ENCODE results near the gene SMPD3. TPM values are rescaled to one million over a fixed set of nuclear protein-coding genes. Genes with fewer than 3 reads are reported as not detected.
"Not testable (repeated sequence)": the region's sequence is repeated elsewhere in the genome, so short reads cannot be mapped to it uniquely, and the experiment has no call there.

The SMPD3 gene
- 0.42 and 1.8 TPM in 2 replicates for total RNA-seq (2014; rRNA removed; shearing (Covaris generic))

DNA sequence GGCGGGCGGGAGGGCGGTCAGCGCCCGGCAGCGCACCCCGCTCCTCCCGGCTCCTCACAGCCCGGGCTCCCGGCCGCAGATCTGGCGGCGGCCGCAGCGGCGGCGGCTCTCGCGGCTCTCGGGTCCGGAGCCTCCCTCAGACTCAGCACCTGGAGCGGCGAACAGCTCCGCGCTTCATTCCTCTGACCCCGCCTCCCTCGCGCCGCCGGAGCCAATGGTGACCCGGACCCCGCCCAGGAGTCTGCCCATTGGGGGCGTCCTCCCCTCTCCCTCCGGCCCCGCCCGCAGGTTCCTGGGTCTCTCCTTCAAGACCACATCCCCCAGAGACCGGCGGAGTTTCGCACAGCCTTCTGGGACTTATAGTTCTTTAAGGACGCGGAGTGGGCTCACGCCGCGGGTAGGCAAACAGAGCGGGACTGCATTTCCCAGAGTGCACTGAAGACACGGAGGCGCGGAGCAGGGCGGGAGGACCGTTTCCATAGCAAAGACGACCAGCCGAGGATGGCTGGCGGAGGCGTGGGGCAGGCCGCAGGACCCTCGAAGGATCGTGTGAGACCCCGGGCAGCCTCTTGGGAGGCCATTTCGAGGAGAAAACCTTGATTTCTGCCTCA lies at the start of gene SMPD3:
Gene SMPD3, minus strand, starts transcription at position 149 of the 611 bp plus-strand sequence. CDS start 76,327 bp downstream, outside the sequence.
- Histone ChIP-seq H3K27me3 (ENCODE audit: control insufficient read depth, insufficient read depth, low read length) (peaks cover 18% of the 10 kb centered on the region), H3K4me3 (ENCODE audit: insufficient read depth, low read depth, low read length) (peak within 1 kb of the TSS; percentile 53), H3K36me3 (replicated peaks; ENCODE audit: control insufficient read depth, insufficient read depth, low read length) (no peaks in the 10 kb centered on the region)
- DNase-seq: peak; percentile 99

DNA sequence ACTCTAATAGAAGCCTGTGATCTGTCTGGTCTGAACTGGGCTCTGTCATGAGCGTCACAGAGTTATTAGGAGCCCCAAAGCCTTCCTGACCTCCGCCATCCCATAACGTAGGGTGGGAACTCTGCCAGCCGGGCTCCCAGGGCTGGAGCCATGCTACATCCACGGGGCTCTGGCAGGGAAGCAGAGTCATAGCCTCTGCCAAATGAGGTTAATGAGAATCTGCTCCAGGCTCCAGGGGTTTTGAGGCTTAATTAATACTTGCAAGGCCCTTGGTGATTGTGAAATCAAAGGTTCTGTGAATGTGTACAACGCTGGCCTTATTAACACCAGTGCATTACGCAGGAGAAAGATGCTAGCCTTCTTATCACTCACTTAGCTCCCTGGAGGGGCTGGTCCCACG lies 48.4 kb upstream of the SMPD3 start:
- no peak for DNase-seq
- Histone ChIP-seq H3K27me3 (ENCODE audit: control insufficient read depth, insufficient read depth, low read length) (no peaks in the 10 kb centered on the region), H3K36me3 (replicated peaks; ENCODE audit: control insufficient read depth, insufficient read depth, low read length) (no peaks in the 10 kb centered on the region), H3K4me3 (ENCODE audit: insufficient read depth, low read depth, low read length) (no peak overlapping the region)

GRCh38 chr16:68494261-68494660 lies 46.0 kb upstream of the SMPD3 start:
- H3K36me3 ChIP-seq (replicated peaks; ENCODE audit: control insufficient read depth, insufficient read depth, low read length); H3K4me3 ChIP-seq (ENCODE audit: insufficient read depth, low read depth, low read length); H3K27me3 ChIP-seq (ENCODE audit: control insufficient read depth, insufficient read depth, low read length); DNase-seq: not testable (repeated sequence)

DNA sequence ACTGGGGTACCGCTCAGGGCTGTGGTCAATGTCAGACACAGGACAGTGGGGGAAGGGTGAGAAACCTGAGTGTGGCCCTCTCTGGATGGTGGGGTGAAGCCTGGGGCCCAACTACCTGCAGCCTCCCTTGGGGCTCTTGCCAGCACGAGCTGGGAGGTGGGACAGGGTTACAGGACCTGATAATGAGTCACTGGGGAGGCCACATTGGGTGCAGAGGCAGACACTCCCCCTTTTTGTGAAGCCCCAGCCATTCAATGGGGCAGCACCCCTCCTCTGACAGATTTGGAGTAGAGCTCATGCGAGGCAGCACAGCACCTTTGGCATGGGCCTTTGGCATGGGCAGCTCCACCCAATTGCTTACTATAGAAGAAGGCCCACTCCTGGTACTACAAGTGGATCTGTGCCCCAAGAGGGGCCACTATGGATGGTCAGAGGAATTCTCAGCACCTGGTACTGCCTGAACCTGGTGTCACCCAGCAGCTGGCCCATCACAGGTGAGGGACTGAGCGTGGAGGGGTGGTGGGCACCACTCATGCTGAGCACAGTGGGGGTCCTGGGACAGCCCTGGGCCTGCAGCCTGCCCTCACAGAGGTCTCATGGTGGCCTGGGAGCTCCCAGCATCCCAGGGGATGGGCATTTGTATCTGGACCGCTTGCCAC lies 45.2 kb upstream of the SMPD3 start:
- Histone ChIP-seq H3K36me3 (replicated peaks; ENCODE audit: control insufficient read depth, insufficient read depth, low read length) (no peaks in the 10 kb centered on the region), H3K4me3 (ENCODE audit: insufficient read depth, low read depth, low read length) (no peak overlapping the region), H3K27me3 (ENCODE audit: control insufficient read depth, insufficient read depth, low read length) (no peaks in the 10 kb centered on the region)
- DNase-seq: no peak

DNA sequence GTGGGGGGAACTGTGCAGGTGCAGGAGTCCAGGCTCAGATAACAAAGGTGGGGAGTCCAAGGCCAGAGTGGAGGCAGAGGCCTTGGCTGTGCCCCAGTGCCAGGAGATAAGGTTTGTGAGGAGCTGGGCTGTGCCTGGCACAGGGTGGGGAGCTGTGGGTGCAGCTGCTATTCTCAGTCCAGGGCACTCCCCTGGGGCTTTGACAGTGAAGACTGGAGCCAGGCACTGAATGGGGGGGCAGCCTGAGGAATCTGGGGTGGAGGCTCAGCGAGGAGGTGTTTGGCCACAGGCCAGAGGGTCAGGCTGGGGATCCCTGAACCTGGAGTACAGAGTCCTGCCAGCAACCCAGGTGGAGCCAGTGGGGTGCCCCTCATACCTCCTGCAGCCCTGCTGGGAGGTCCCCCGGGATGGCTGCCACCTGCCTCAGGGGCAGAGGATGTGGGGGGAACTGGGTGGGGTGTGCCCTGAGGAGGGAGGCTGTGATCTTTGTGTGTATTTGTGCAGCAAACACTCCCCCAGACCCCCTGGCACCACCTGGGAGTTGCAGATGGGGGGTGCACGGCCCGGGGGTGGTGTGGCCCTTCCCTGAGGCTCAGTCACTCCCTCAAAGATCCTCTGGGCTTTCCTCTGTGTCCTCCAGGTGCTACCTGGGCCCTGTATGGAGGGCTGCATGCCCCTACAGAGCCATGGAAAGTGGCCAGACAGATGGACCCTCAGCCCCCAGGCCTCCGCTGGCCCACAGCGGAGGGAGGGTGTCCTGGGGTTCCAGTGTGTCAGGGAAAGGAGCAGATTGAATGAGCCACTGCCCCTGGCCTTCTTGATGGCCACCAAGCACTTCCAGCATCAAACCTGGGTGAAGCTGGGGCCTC lies 44.5 kb upstream of the SMPD3 start:
- Histone ChIP-seq H3K27me3 (ENCODE audit: control insufficient read depth, insufficient read depth, low read length) (no peaks in the 10 kb centered on the region), H3K4me3 (ENCODE audit: insufficient read depth, low read depth, low read length) (no peak overlapping the region)
- DNase-seq: no peak

GRCh38 chr16:68492151-68492542 lies 43.8 kb upstream of the SMPD3 start:
- no peaks in the 10 kb centered on the region for H3K27me3 ChIP-seq (ENCODE audit: control insufficient read depth, insufficient read depth, low read length)
- H3K4me3 ChIP-seq (ENCODE audit: insufficient read depth, low read depth, low read length): no peak overlapping the region
- DNase-seq: no peak
- H3K36me3 ChIP-seq (replicated peaks; ENCODE audit: control insufficient read depth, insufficient read depth, low read length): no peaks in the 10 kb centered on the region

More for the DNA sequence above, 44.5 kb upstream of the SMPD3 start:
- H3K36me3 ChIP-seq (replicated peaks; ENCODE audit: control insufficient read depth, insufficient read depth, low read length): no peaks in the 10 kb centered on the region

DNA sequence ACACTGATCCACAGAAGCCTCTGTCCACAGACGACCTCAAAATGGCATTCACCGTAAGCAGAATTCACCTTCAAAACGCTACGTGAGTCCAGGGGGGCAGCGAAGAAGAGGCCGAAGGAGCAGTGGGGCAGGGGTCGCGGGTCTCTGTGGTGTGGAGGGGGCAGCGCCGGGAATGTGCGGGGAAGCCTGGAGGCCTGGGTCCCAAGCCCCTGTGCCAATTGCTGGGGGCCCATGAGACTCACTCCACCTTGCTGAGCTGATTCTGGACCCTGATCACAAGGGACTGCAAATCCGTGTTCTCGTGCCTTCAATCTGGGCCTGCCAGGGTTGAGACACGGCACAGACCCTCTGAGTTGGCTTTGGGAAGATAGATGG lies 43.3 kb upstream of the SMPD3 start:
- Histone ChIP-seq H3K4me3 (ENCODE audit: insufficient read depth, low read depth, low read length) (no peak overlapping the region), H3K36me3 (replicated peaks; ENCODE audit: control insufficient read depth, insufficient read depth, low read length) (no peaks in the 10 kb centered on the region), H3K27me3 (ENCODE audit: control insufficient read depth, insufficient read depth, low read length) (no peaks in the 10 kb centered on the region)
- DNase-seq: no peak

DNA sequence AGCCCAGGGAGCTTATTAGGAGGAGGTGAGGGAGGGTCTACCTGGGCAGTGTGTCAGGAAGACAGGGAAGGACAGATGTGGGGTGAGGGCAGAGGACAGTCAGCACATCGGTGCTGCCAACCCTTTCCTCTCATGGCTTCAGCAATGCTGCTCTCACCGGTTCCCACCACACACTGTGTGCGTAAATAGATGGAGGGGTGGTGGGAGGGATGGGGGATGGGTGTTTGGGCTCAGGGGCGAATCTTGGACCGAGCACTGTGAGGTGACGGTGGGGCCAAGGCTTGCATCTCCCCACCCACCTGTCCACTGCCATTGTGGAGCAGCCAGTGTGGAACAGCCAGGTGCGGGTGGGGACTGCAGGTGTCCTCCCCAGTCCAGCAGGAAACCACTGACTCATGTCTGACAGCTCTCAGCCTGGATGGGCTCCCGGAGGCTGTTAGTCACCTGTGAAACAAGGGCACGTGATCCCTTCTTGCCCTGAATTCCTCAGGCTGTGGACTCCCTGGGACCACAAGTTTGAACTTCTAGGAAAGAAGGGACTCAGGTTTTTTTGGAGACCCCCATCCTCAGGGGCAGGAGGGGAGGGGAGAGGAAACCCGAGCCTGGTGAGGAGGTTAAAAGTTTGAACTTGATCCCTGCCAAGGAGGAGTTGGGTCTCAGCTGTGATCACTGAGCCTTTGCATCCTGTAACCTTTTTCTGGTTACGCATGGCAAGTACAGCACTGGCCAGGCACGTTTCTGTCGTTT lies 42.7 kb upstream of the SMPD3 start:
- no peaks in the 10 kb centered on the region for H3K27me3 ChIP-seq (ENCODE audit: control insufficient read depth, insufficient read depth, low read length)
- peak; percentile 65 for DNase-seq

GRCh38 chr16:68490358-68490757 lies 42.0 kb upstream of the SMPD3 start:
- H3K27me3 ChIP-seq (ENCODE audit: control insufficient read depth, insufficient read depth, low read length): no peaks in the 10 kb centered on the region
- DNase-seq: no peak
- H3K36me3 ChIP-seq (replicated peaks; ENCODE audit: control insufficient read depth, insufficient read depth, low read length): no peaks in the 10 kb centered on the region
- H3K4me3 ChIP-seq (ENCODE audit: insufficient read depth, low read depth, low read length): no peak overlapping the region

More for the DNA sequence above, 42.7 kb upstream of the SMPD3 start:
- H3K36me3 ChIP-seq (replicated peaks; ENCODE audit: control insufficient read depth, insufficient read depth, low read length): no peaks in the 10 kb centered on the region
- no peak overlapping the region for H3K4me3 ChIP-seq (ENCODE audit: insufficient read depth, low read depth, low read length)

- Histone ChIP-seq H3K27me3 (ENCODE audit: control insufficient read depth, insufficient read depth, low read length) (no peaks in the 10 kb centered on the region), H3K36me3 (replicated peaks; ENCODE audit: control insufficient read depth, insufficient read depth, low read length) (no peaks in the 10 kb centered on the region), H3K4me3 (ENCODE audit: insufficient read depth, low read depth, low read length) (no peak overlapping the region)
- DNase-seq: no peak
These were observed 40.2 kb upstream of the SMPD3 start for GRCh38 chr16:68488554-68488953.

GRCh38 chr16:68487669-68488068 lies 39.4 kb upstream of the SMPD3 start:
- no peak for DNase-seq
- no peaks in the 10 kb centered on the region for H3K27me3 ChIP-seq (ENCODE audit: control insufficient read depth, insufficient read depth, low read length)
- no peak overlapping the region for H3K4me3 ChIP-seq (ENCODE audit: insufficient read depth, low read depth, low read length)
- H3K36me3 ChIP-seq (replicated peaks; ENCODE audit: control insufficient read depth, insufficient read depth, low read length): no peaks in the 10 kb centered on the region

- no peaks in the 10 kb centered on the region for H3K27me3 ChIP-seq (ENCODE audit: control insufficient read depth, insufficient read depth, low read length)
- no peak for DNase-seq
- no peak overlapping the region for H3K4me3 ChIP-seq (ENCODE audit: insufficient read depth, low read depth, low read length)
- H3K36me3 ChIP-seq (replicated peaks; ENCODE audit: control insufficient read depth, insufficient read depth, low read length): no peaks in the 10 kb centered on the region
These were observed 38.9 kb upstream of the SMPD3 start for GRCh38 chr16:68487203-68487514.

GRCh38 chr16:68486502-68487202 lies 38.3 kb upstream of the SMPD3 start:
- Histone ChIP-seq H3K36me3 (replicated peaks; ENCODE audit: control insufficient read depth, insufficient read depth, low read length) (no peaks in the 10 kb centered on the region), H3K4me3 (ENCODE audit: insufficient read depth, low read depth, low read length) (no peak overlapping the region), H3K27me3 (ENCODE audit: control insufficient read depth, insufficient read depth, low read length) (no peaks in the 10 kb centered on the region)
- DNase-seq: no peak

DNA sequence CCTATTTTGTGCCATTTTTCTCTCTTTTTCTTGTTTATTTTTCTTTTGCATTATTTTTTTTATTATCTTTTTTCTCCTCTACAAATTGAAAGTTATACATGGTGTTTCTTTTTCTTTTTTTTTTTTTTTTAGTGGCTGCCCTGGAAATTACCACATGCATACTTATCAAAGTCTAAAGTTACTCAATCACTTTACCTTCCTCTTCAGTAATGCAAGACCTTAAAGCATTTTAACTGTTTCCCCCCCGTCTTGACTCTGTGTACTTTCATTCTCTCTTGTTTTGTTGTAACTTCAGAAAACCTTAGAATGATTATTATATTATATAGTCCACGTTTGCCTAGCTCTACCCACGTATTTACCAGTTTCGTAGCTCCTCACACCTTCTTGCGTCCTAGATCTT lies 33.3 kb upstream of the SMPD3 start:
- DNase-seq: no peak
- 0 out of 2 replicates have a peak, but pooled peaks cover 1% of the 10 kb centered on the region for H3K27me3 ChIP-seq (ENCODE audit: control insufficient read depth, insufficient read depth, low read length)
- no peaks in the 10 kb centered on the region for H3K36me3 ChIP-seq (replicated peaks; ENCODE audit: control insufficient read depth, insufficient read depth, low read length)
- H3K4me3 ChIP-seq (ENCODE audit: insufficient read depth, low read depth, low read length): no peak overlapping the region
